HG02938 (cell line): ENCODE data around the gene HIVEP3.

Experiments used
- ATAC-seq: cut with Tn5 transposase; IDR thresholded peaks from one replicate; pipeline ENCODE4 v1.9.1; 2021; ENCODE audit warnings: mild to moderate bottlenecking, moderate library complexity; ENCODE audit not compliant: unreplicated experiment

HIVEP3 gene

DNA sequence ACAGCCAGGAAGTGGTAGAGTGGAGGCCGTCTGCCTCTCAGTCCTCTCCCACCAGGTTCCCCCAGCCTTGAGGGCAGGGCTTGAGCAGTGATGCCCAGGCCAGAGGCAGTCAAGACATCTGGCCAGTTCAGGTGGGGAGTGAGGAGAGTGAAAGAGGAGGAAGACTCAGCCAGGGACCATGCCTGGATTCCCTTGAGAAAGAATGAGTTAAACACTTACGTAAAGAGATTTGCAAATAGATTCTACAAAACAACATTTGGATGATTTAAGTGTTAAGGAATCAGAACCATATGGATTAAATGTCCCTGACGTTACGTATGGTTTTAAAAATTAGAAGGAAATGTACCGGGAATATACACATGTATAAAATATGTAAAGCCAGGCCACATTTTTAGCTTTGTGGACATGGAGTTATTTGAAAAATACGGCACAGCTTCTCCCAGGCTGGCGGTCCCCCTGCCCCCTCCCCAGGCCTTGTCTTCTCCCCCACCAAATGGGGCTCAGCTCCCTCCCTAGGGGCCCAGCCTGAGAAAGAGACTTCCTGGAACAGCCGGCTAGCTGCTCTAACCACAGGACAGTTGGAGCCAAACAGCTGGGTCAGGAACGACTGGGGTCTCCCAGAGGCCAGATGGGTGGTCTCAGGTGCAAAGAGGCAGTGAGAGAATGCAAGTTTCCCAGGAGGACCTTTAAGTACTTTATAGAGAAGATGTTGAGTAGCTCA is 245.9 kb downstream of the HIVEP3 start:
- no peak for ATAC-seq

GRCh38 chr1:41672173-41672572 is 246.5 kb downstream of the HIVEP3 start:
- ATAC-seq: no peak

GRCh38 chr1:41671116-41671755 is 247.5 kb downstream of the HIVEP3 start:
- no peak for ATAC-seq

DNA sequence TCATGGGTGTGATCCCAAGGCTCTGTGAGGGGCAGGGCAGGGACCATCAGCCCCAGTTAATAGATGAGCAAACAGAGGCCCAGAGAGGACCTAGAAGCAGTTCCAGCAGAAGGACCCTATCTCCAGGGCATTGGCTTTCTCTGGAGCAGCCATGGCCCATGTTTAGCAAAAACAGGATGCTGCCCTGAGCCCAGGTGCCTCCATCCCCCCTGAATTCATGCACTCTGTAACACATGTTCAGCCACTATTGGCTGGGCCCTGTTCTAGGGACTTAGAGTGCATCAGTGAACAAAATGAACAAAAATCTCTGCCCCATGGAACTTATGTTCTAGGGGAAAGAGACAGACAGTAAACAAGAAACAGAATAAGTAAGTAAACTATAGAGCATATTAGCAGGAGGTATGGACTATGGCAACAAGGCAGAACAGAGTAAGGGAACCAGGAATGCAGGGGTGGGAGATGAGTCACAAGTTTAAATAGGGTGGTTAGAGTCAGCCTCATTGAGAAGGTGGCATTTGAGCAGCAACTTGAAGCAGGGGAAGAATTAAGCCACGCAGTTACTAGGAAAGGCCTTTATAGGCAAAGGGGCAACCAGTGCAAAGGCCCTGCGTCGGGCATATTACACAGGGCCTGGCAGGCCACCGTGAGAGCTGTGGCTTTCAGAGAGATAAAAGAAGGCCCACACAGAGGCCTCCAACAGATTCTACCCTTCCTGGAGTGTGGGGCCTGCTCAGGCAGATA is 248.3 kb downstream of the HIVEP3 start:
- no peak for ATAC-seq

DNA sequence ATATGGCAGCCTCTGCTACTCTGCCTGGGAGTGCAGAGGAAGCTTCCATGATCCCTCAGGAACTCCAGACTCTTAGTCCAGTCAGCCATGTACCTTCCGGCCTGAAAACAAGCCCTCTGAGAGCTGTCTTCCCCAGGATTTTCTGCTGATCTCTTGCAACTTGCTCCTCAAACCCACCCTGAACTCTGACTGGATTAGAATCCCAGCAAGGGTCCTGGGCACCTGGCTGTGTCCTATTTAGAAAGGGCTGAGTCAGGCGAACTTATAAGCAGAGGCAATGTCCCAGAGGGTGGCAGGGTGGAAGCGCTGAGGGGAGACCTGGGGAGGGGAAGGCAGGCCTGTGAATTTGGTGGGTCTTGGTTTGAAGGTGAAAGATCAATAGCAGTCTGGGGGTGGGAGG is 249.8 kb downstream of the HIVEP3 start:
- no peak for ATAC-seq

DNA sequence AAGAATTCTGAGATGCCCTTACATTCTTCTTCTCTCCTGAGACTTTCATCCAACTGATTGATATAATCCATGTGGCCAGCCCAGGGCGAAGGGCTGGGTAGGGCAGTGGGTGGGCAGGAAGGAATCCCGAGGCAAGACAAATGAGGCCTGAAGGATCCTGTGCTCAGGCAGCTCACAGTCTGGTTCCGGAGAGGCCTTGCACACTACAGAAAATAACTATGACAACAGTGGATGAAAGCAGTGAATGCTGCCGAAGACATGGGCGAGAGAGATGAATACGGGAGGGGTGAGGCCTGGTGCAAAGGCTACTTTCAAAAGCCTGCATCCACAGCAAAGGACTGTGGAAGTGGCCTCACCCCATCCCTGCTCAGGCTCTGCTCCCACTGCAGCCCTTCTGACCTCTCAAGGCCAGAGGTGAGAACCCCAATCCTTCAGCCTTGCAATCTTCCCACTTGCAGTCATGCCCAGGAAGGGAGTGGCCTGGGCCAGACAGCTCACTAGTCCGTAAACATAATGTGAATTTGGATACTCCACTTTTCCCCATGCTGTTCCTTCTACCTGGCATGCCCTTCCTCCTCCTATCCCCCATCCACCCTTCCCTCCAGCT is 250.6 kb downstream of the HIVEP3 start:
- ATAC-seq: no peak

- ATAC-seq: peak; percentile 57
Measured at GRCh38 chr1:41666981-41667631, 251.6 kb downstream of the HIVEP3 start.

GRCh38 chr1:41665962-41666917 is 252.5 kb downstream of the HIVEP3 start:
- no peak for ATAC-seq

DNA sequence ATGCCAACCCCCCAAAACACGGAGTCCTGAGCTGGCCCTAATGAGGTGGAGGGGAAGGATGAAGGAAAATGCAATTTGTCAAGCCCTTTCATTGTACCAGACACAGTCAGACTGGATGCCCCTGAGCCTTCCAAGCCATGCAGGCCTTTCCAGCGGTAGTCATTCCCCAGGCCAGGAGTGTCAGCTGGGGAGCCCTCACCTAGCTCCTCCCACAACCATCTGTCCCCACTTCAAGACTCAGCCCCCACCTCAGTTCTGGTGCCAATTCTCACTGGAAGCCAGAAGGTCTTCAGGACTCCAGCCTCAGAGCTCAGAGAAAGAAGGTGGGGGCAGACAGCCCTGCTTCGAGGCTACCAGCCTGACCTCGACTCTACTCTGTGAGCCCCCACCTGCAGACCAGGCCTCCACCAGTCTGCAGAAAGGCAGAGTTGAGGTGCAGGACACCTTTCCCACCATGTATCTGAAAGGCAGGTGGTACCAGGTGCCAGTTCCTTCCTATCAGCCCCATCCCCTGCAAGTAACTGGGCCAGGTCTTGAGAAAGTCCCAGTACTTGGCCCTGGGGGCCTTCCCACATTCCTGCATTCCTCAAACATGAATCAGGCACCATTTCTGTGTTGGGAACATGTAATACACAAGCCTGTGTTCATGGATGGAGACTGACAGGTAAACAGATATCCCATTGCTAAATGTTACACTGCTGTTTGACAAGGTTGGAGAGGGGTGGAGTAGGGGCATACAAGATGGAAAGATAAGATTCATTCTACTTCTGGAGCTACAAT is 253.7 kb downstream of the HIVEP3 start:
- no peak for ATAC-seq

DNA sequence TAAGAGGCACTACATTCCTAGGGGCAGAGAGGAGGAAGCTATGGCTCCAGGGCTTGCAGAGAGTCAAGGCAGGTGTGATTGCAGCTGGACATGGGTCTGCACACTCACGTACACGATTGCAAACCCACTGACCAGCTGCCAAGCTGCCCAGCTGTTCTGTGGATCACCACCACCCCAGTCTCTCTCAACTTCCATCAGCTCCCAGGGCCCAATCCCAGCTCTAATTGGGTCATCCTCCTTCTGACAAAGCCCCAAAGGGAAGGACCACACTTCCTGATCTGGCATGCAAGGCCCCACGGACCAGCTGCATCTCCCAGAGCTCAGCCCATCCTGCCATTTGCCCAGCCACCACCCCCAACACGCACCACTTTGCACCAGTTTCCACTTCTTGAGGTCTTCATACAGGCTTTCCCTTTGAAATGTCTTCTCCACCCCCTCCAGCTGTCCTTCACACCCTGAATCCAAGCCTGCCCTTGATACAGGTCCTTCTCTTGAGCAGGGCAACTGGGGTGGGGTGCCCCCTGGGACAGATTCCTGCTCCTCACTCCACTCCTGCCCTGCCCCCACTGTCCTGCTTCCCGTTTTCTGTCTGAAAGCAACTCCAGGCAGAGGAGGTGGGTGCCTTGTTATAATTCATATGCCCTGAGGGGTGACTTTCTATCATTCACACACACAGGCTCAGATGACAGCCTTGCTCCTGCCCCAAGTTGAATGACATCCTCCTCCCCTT is 254.9 kb downstream of the HIVEP3 start:
- ATAC-seq: no peak

GRCh38 chr1:41662765-41663437 is 255.8 kb downstream of the HIVEP3 start:
- no peak for ATAC-seq

- ATAC-seq: peak; percentile 73
Measured at GRCh38 chr1:41662061-41662764, 256.5 kb downstream of the HIVEP3 start.

GRCh38 chr1:41661428-41662060 is 257.2 kb downstream of the HIVEP3 start:
- ATAC-seq: peak; percentile 14

DNA sequence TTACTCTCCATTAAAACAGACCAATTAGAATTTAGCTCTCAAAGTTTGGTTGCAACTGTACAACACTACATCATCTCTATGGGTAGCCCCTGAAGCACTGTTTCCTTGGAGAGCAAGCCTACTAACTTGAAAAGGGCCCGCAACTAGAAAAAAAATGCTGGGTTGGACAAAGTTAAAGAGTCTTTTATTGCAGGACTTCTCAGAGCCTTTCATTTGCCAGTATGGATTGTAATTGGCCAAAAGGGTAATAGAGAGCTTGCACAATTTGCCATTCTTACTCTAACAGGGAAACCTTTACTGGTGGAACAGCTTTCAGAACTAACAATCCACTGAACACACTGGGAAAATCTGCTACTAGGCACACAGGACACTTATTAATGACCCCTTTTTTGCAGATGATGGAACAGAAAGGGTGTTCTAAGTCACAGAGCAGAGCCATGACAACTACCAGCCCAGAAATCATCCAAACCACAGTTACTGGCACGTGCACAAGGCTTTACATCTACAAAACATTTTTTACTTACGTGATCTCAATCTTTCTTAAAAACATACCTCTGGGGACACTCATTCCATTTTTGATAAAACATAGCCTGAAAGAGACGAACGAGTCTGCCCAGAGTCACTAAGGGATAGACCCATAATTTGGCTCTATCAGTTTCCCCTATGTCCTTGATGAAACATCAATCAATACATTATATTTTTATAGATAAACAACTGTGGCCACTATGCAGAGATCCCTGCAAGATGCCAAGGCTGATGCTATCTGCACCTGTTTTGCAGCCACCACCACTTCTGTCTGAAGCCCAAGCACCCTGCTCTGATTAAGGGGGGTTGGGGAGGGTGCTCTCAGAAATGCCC is 257.9 kb downstream of the HIVEP3 start:
- ATAC-seq: no peak

DNA sequence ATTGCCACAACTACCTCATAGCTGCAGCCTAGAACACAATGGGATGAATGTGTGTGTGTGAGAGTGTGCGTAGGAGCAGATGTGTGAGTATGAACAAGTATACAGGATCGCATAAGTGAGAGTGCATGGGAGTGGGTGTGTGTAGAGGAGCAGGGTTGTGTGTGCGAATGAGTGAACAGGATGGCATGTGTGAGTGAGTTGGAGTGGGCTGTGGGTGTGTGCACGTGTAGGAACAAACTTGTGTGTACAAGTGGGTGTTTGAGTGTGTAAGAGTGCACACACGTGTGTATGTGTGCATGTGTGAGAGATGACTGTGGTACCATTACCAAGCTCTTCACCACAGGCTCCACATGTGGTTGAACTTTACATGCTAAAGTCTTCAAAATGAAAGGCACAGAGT is 258.8 kb downstream of the HIVEP3 start:
- ATAC-seq: no peak

DNA sequence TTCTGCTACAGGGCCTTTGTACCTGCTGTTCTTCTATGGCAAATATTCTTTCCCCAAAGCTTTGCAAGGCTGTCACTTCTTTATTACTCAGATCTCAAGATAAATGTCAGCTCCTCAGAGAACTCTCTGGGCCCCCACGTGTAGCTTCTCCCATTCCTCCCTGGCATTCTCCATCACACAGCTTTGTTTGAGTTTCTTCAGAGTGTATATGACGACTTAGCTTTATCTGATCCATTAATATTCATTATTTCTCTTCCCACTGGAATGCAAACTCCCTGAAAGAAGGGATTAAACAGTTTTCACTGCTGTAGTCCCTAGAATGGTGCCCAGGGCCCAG is 259.6 kb downstream of the HIVEP3 start:
- ATAC-seq: no peak
